Esophagus squamous epithelium (tissue), 5 donors: ENCODE results near the gene DUSP23. TPM values are rescaled to one million over a fixed set of nuclear protein-coding genes. Genes with fewer than 3 reads are reported as not detected.

Experiments used
- DNase-seq: peaks from one replicate; lab custom pipeline; 2025; lab: John Stamatoyannopoulos, UW
- H3K27ac ChIP-seq, 4 donors: fragments of 200-600 bp; sonication (generic); one replicate each; pipeline ENCODE4 v1.5.1; 2016 to 2019; ENCODE audit warnings: mild to moderate bottlenecking in 1 of 4
- H3K27me3 ChIP-seq, 4 donors: fragments of 200-600 bp; sonication (generic); 1 replicate in 3 of 4; 2 replicates in 1 of 4; pipeline versions ENCODE4 v1.5.1 to v1.6.0; 2017 to 2021; ENCODE audit warnings: antibody characterized with exemption in 1 of 4
- H3K36me3 ChIP-seq, 3 donors: fragments of 200-600 bp; sonication (generic); one replicate each; pipeline ENCODE4 v1.5.1; 2016 to 2019
- H3K4me1 ChIP-seq, 3 donors: fragments of 200-600 bp; sonication (generic); one replicate each; pipeline ENCODE4 v1.5.1; 2017 to 2019
- H3K4me3 ChIP-seq, 4 donors: fragments of 200-600 bp; sonication (generic); 1 replicate in 3 of 4; 2 replicates in 1 of 4; pipeline ENCODE4 v1.5.1; 2016 to 2019; ENCODE audit warnings: mild to moderate bottlenecking in 2 of 4, moderate library complexity in 1 of 4
- H3K9me3 ChIP-seq, 3 donors: fragments of 200-600 bp; sonication (generic); one replicate each; pipeline ENCODE4 v1.5.1; 2016 to 2019
- CTCF ChIP-seq, 6 experiments: fragments of 450-650 bp in 4 of 6; fragments of 200-600 bp in 2 of 6; sonication (generic) in 2 of 6; IDR thresholded peaks; one replicate each; pipeline ENCODE4 v1.5.1; 2016 to 2019; ENCODE audit warnings: antibody characterized with exemption in 6 of 6, mild to moderate bottlenecking in 4 of 6, moderate library complexity in 4 of 6
- POLR2A ChIP-seq, 4 donors: fragments of 450-650 bp; IDR thresholded peaks; one replicate each; pipeline ENCODE4 v1.6.1; 2017; ENCODE audit warnings: antibody characterized with exemption in 4 of 4, mild to moderate bottlenecking in 4 of 4, moderate library complexity in 3 of 4
- WGBS, 2 donors: methylation state at CpG; one replicate each; pipeline ENCODE4 v1.1.5; 2018; 5-methylcytosine and 5-hydroxymethylcytosine counted together
- intact Hi-C: fragments of 100-400 bp; cut with DNase I; formaldehyde crosslinking; loops from one replicate; pipeline ENCODE4 v1.15.0; 2022
- total RNA-seq, 4 donors: library from RNA; depleted of rRNA; stranded (reverse); fragments of >200 nt; gene quantifications; one replicate each; pipeline ENCODE4 v1.1.0, GENCODE V29; 2016
- donor health status: DM: yes; HTN: yes; CAD: no.

The DUSP23 gene
- total RNA-seq, 4 donors from 2014 or later = 65.2 to 103 (median 91.3) TPM

DNA sequence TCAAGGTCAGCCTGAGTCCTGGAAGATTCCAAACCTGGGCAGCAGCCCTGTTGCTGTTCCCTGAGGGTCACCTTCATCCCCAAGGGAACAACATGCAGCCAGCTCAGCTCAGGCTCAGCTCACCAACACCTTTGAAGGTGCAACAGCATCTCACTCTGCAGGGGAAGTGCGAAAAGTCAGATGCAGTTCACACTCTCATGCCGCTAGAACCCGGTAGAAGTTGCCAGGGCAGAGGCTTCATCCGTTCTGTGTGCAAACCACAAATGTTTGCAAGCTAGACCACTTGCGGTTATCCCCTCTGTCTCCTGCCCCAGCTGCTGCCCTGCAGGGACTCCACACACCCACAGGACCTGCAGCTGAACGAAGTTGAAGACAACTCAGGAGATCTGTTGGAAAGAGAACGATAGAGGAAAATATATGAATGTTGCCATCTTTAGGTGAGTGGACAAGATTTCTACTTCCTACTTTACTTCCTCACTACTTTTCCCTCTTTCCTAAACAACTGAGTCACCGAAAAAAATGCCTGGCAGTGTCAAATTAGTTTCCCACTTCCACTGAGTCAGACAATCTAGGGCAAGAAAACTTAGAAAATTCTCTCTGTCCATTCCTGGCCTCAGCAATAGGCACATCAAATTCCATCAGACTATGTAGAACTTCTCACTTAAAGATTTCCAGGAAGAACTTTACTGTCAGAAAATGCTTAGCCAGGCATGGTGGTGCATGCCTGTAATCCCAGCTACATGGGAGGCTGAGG lies 19.6 kb downstream of the DUSP23 start:
- no peaks in the 10 kb centered on the region for H3K9me3 ChIP-seq
- DNase-seq = no peak
- intact Hi-C loops = loop anchor here (10.0 kb wide), 1 partner anchor 204 kb away; no protein-coding TSS in a partner anchor
- TF ChIP-seq POLR2A (IDR thresholded peaks at IDR 0.05) (no peak), CTCF (IDR thresholded peaks at IDR 0.05) (no peak)
- no peak overlapping the region for H3K4me3 ChIP-seq
- no peaks in the 10 kb centered on the region for H3K36me3 ChIP-seq
- H3K27me3 ChIP-seq = peaks cover 0 to 17% (median 0%) of the 10 kb centered on the region in 4 donors
- 57 to 64% methylated on average over 4 to 8 of the region's 8 CpGs for WGBS, 2 donors
- no peak overlapping the region for H3K27ac ChIP-seq
- no peaks in the 10 kb centered on the region for H3K4me1 ChIP-seq

DNA sequence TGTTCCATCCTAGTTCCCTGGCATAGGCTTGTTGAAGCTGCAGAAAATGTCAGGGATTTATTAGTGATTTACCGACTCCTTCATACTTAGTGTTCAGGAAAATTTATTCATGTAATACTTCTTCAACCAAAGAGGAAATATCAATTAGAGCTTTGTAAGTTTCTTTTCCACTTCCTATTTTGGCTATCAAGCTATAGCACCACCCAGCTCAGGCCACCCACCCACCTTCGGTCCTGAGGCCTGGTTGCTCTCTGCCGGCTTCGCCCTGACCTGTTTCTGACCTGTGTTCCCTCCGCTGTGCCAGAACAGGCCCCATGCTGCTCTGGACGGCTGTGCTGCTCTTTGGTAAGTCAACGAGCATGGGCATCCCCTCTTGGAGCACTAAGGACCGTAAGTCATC lies 21.3 kb downstream of the DUSP23 start, which contains the start of gene FCRL6:
Gene FCRL6, plus strand, starts transcription at position 250 of the 400 bp plus-strand sequence. Its CDS starts 65 bp downstream, at position 315.
- H3K9me3 ChIP-seq = no peaks in the 10 kb centered on the region
- 69 to 81% methylated on average over 6 to 8 of the region's 8 CpGs for WGBS, 2 donors
- intact Hi-C loops = loop anchor here (10.0 kb wide), 1 partner anchor 203 kb away; no protein-coding TSS in a partner anchor
- no peak within 1 kb of the TSS for H3K4me3 ChIP-seq
- H3K4me1 ChIP-seq = no peaks in the 10 kb centered on the region
- TF ChIP-seq POLR2A (IDR thresholded peaks at IDR 0.05) = no peak
- H3K27me3 ChIP-seq = peaks cover 0 to 3% (median 0%) of the 10 kb centered on the region in 4 donors
- DNase-seq = no peak
- no peak within 1 kb of the TSS for H3K27ac ChIP-seq
- no peaks in the 10 kb centered on the region for H3K36me3 ChIP-seq

- H3K36me3 ChIP-seq = no peaks in the 10 kb centered on the region
- TF ChIP-seq POLR2A (IDR thresholded peaks at IDR 0.05) = no peak
- TF ChIP-seq CTCF (IDR thresholded peaks at IDR 0.05) = no peak
- no peaks in the 10 kb centered on the region for H3K9me3 ChIP-seq
- no peak overlapping the region for H3K4me3 ChIP-seq
- H3K27me3 ChIP-seq = peaks cover 0 to 3% (median 0%) of the 10 kb centered on the region in 4 donors
- DNase-seq = no peak
- H3K4me1 ChIP-seq = no peaks in the 10 kb centered on the region
- intact Hi-C loops = loop anchor here (10.0 kb wide), 1 partner anchor 201 kb away; no protein-coding TSS in a partner anchor
- no peak overlapping the region for H3K27ac ChIP-seq
- 79 to 80% methylated on average over 7 of the region's 7 CpGs for WGBS, 2 donors
Observed at GRCh38 chr1:159803956-159804689, 23.4 kb downstream of the DUSP23 start.

- H3K9me3 ChIP-seq = no peaks in the 10 kb centered on the region
- intact Hi-C loops = loop anchor here (10.0 kb wide), 1 partner anchor 200 kb away; no protein-coding TSS in a partner anchor
Observed at GRCh38 chr1:159804924-159805323, 24.2 kb downstream of the DUSP23 start.

More at GRCh38 chr1:159804924-159805323, 24.2 kb downstream of the DUSP23 start:
- no peak overlapping the region for H3K27ac ChIP-seq
- TF ChIP-seq CTCF (IDR thresholded peaks at IDR 0.05) = no peak
- no peak for TF ChIP-seq POLR2A (IDR thresholded peaks at IDR 0.05)
- DNase-seq = no peak
- H3K27me3 ChIP-seq = peaks cover 0 to 3% (median 0%) of the 10 kb centered on the region in 4 donors
- H3K36me3 ChIP-seq = no peaks in the 10 kb centered on the region
- H3K4me3 ChIP-seq = no peak overlapping the region
- 30 to 35% methylated on average over 2 of the region's 2 CpGs for WGBS, 2 donors
- H3K4me1 ChIP-seq = no peaks in the 10 kb centered on the region
